Measurements from ENCODE around the gene CMTR1.
A peak's percentile ranks its signal among the peaks of the same experiment; 100 is the strongest.

The CMTR1 gene

GRCh38 chr6:37524025-37524969, 91.3 kb downstream of the CMTR1 start:
- intact Hi-C loops (cut with DNase I), result no loop called here
- peak in 2 of 10 donors; percentile 39 to 51 for DNase-seq

- DNase-seq, result peak in 2 of 10 donors; percentile 16 to 35
- intact Hi-C loops (cut with DNase I), result no loop called here
Observed at GRCh38 chr6:37524970-37525318, 91.9 kb downstream of the CMTR1 start.

GRCh38 chr6:37525460-37526357, 92.7 kb downstream of the CMTR1 start:
- DNase-seq, result peak in 2 of 10 donors; percentile 12 to 34
- intact Hi-C loops (cut with DNase I), result no loop called here

GRCh38 chr6:37528541-37528940, 95.5 kb downstream of the CMTR1 start:
- intact Hi-C loops (cut with DNase I), result no loop called here
- DNase-seq, result peak in 1 of 10 donors; percentile 41

GRCh38 chr6:37530297-37530696, 97.3 kb downstream of the CMTR1 start:
- DNase-seq, result no peak
- intact Hi-C loops (cut with DNase I), result no loop called here

GRCh38 chr6:37531026-37531425, 98.0 kb downstream of the CMTR1 start:
- no peak for DNase-seq
- intact Hi-C loops (cut with DNase I), result no loop called here

Measured in posterior cingulate gyrus (tissue), 11 donors.